K562 (cell line): ENCODE results near the gene OR52E6. TPM values are rescaled to one million over a fixed set of nuclear protein-coding genes. Genes with fewer than 3 reads are reported as not detected.

Source experiments
- ATAC-seq: fragments of 200-7000 bp; cut with Tn5 transposase; 3 replicates; pipeline ENCODE4 v1.9.1; 2020; ENCODE audit warnings: moderate library complexity
- BruUV-seq: library from RNA; stranded (reverse); fragments of 400-500 nt; replicated peaks from 2 replicates; lab custom pipeline; 2021; lab: Mats Ljungman, UMichigan
- CTCF ChIA-PET: fragments of 300-600 bp; formaldehyde crosslinking; extraction: SDS; loops from one replicate; lab custom pipeline; 2021; ENCODE audit warnings: low intra/inter-chr PET ratio; lab: Yijun Ruan, JAX
- POLR2A ChIA-PET: fragments of 300-600, 350-650 bp; sonication (Branson Sonifier 250); formaldehyde crosslinking; extraction: SDS; loops from one replicate; lab custom pipeline; 2021; ENCODE audit warnings: antibody characterized with exemption, inconsistent platforms; lab: Yijun Ruan, JAX
- DNase-seq, 4 experiments: peaks; one replicate each; pipeline versions ENCODE4 v3.0.0 to v3.0.0-alpha.2; 2011 to 2018; ENCODE audit warnings: low spot score in 3 of 4, mixed read lengths in 3 of 4; ENCODE audit errors: extremely low read depth in 1 of 4
- FAIRE-seq: peaks from 2 replicates; lab custom pipeline; 2011; peaks lifted over from hg19 to GRCh38; lab: Jason Lieb, UNC
- H2AFZ ChIP-seq: 2 replicates; pipeline ENCODE4 v1.6.0; 2011; ENCODE audit warnings: low read depth, low read length, control low read depth, inconsistent platforms
- H3K27ac ChIP-seq: fragments of 200-600 bp; 3 replicates; pipeline ENCODE4 v1.8.0; 2011; ENCODE audit warnings: low read depth, mild to moderate bottlenecking, control low read depth, inconsistent platforms, low read length, moderate library complexity, mixed read lengths; ENCODE audit errors: extremely low read depth
- H3K27me3 ChIP-seq, 2 experiments: fragments of 300-600 bp in 1 of 2; 2 replicates in 1 of 2; 3 replicates in 1 of 2; pipeline versions ENCODE4 v1.6.0 to v1.8.0; 2011; ENCODE audit warnings: inconsistent platforms in 2 of 2, low read length in 2 of 2, mild to moderate bottlenecking in 1 of 2, mixed read lengths in 1 of 2, moderate library complexity in 1 of 2; ENCODE audit not compliant: control insufficient read depth in 2 of 2, insufficient read depth in 2 of 2
- H3K36me3 ChIP-seq: fragments of 300-600 bp; 3 replicates; pipeline ENCODE4 v1.8.0; 2011; ENCODE audit warnings: mild to moderate bottlenecking, low read length, inconsistent platforms; ENCODE audit not compliant: control insufficient read depth, insufficient read depth
- H3K4me1 ChIP-seq, 2 experiments: fragments of 200-600 bp in 1 of 2; replicated peaks in 1 of 2; 2 replicates in 1 of 2; 3 replicates in 1 of 2; pipeline versions ENCODE4 v1.5.1 to v1.8.0; 2011; ENCODE audit warnings: inconsistent platforms in 2 of 2, low read length in 2 of 2, mild to moderate bottlenecking in 1 of 2, mixed read lengths in 1 of 2, moderate library complexity in 1 of 2; ENCODE audit not compliant: control insufficient read depth in 2 of 2, insufficient read depth in 2 of 2
- H3K4me2 ChIP-seq: 2 replicates; pipeline ENCODE4 v1.6.1; 2011; ENCODE audit warnings: low read length, control low read depth, inconsistent platforms, mixed read lengths; ENCODE audit not compliant: insufficient read depth
- H3K4me3 ChIP-seq: fragments of 200-600 bp; sonication (generic), shearing (Covaris generic); 2 replicates; pipeline ENCODE4 v1.5.1; 2016; ENCODE audit warnings: control low read depth, inconsistent platforms
- H3K79me2 ChIP-seq: fragments of 200-600 bp; 3 replicates; pipeline ENCODE4 v1.8.0; 2011; ENCODE audit warnings: low read length, inconsistent platforms; ENCODE audit not compliant: control insufficient read depth, insufficient read depth
- H3K9ac ChIP-seq, 2 experiments: 2 replicates each; pipeline versions ENCODE4 v1.6.0 to v1.6.1; 2011; ENCODE audit warnings: low read depth in 2 of 2, low read length in 2 of 2, control low read depth in 1 of 2, inconsistent platforms in 1 of 2, mild to moderate bottlenecking in 1 of 2, mixed read lengths in 1 of 2; ENCODE audit not compliant: insufficient read depth in 1 of 2
- H3K9me1 ChIP-seq: one replicate; pipeline ENCODE4 v1.6.0; 2011; ENCODE audit warnings: inconsistent platforms, mild to moderate bottlenecking, low read length, moderate library complexity; ENCODE audit not compliant: control insufficient read depth, insufficient read depth
- H3K9me3 ChIP-seq: replicated peaks from 2 replicates; pipeline ENCODE4 v1.5.1; 2011; ENCODE audit warnings: low read depth, low read length, inconsistent platforms; ENCODE audit not compliant: control insufficient read depth, insufficient read depth
- H4K20me1 ChIP-seq: replicated peaks from 2 replicates; pipeline ENCODE4 v1.6.1; 2011; ENCODE audit warnings: low read length, inconsistent platforms, mixed read lengths; ENCODE audit not compliant: control insufficient read depth, insufficient read depth
- BMI1 ChIP-seq: fragments of 150-350 bp; IDR thresholded peaks from 2 replicates; pipeline ENCODE4 v1.6.1; 2014; ENCODE audit warnings: low read length
- E2F5 ChIP-seq: sonication (generic); formaldehyde crosslinking; IDR thresholded peaks from 2 replicates; pipeline ENCODE4 v1.8.0; 2022; ENCODE audit warnings: mild to moderate bottlenecking, missing genetic modification reagents
- ETS2 ChIP-seq: IDR thresholded peaks from 2 replicates; pipeline ENCODE4 v1.6.1; 2016; ENCODE audit warnings: borderline replicate concordance, missing genetic modification characterization, mild to moderate bottlenecking, moderate library complexity, missing compliant biosample characterization; ENCODE audit not compliant: poor library complexity, severe bottlenecking
- FOSL1 ChIP-seq: fragments of 200-800 bp; sonication (Bioruptor generic); conservative IDR thresholded peaks from 2 replicates; pipeline ENCODE4 v1.6.1; 2016; ENCODE audit warnings: missing genetic modification characterization, missing compliant biosample characterization
- HMG20B ChIP-seq: fragments of 250-450 bp; sonication (Bioruptor Pico); IDR thresholded peaks from 2 replicates; pipeline ENCODE4 v1.5.0; 2021; ENCODE audit warnings: mild to moderate bottlenecking
- KAT7 ChIP-seq: sonication (generic); formaldehyde crosslinking; IDR thresholded peaks from 2 replicates; pipeline ENCODE4 v1.8.0; 2022; ENCODE audit warnings: missing genetic modification reagents, mild to moderate bottlenecking, borderline replicate concordance
- NKRF ChIP-seq: fragments of 450-650 bp; IDR thresholded peaks from 2 replicates; pipeline ENCODE4 v1.6.1; 2016; ENCODE audit warnings: borderline replicate concordance
- PML ChIP-seq: IDR thresholded peaks from 2 replicates; pipeline ENCODE4 v1.6.1; 2012; ENCODE audit warnings: low read length, inconsistent platforms
- SAP30 ChIP-seq: fragments of 200-600 bp; sonication (generic); IDR thresholded peaks from 2 replicates; pipeline ENCODE4 v1.6.1; 2012; ENCODE audit warnings: borderline replicate concordance, low read depth, mild to moderate bottlenecking, moderate library complexity, low read length, control low read depth, inconsistent platforms; ENCODE audit not compliant: insufficient read depth, poor library complexity, severe bottlenecking
- ZNF584 ChIP-seq: fragments of 200-800 bp; sonication (Bioruptor generic); IDR thresholded peaks from 2 replicates; pipeline ENCODE4 v1.6.1; 2016; ENCODE audit warnings: low read depth, mild to moderate bottlenecking, missing genetic modification characterization, missing compliant biosample characterization
- ZNF79 ChIP-seq: fragments of 250-450 bp; sonication (Bioruptor Pico); IDR thresholded peaks from 2 replicates; pipeline ENCODE4 v1.4.0; 2020; ENCODE audit warnings: low read depth, mild to moderate bottlenecking, moderate library complexity
- WGBS: fragments of 100-300 bp; shearing (Covaris generic); methylation state at CpG from one replicate; pipeline ENCODE4 v1.1.6; 2016; ENCODE audit warnings: low coverage, mixed read lengths; ENCODE audit not compliant: insufficient coverage; ENCODE audit errors: missing lambda C conversion rate; 5-methylcytosine and 5-hydroxymethylcytosine counted together
- in situ Hi-C: fragments of 300-500 bp; cut with MboI; formaldehyde crosslinking; loops from 4 replicates; pipeline ENCODE4 v1.15.0; 2018; ENCODE audit warnings: inconsistent platforms, mixed read lengths
- intact Hi-C: fragments of 100-400 bp; cut with micrococcal nuclease; formaldehyde crosslinking; loops from 2 replicates; pipeline ENCODE4 v1.14.2; 2022
- polyA plus RNA-seq, 8 experiments: library from polyadenylated mRNA; depleted of rRNA in 4 of 8; stranded (reverse) in 5 of 8; unstranded in 3 of 8; fragments of >200 nt; fragmentation: Nextera tagmentation in 2 of 8; fragmentation: Illumina TruSeq in 1 of 8; extraction: Ambion mirVana in 2 of 8; extraction: Trizol in 1 of 8; gene quantifications; 2 replicates each; pipeline versions ENCODE4 v1.2.1 to v1.2.3, GENCODE V29; 2011 to 2014; ENCODE audit warnings: inconsistent platforms in 1 of 8, missing spikeins in 1 of 8
- total RNA-seq, 7 experiments: library from RNA; depleted of rRNA in 6 of 7; stranded (reverse); fragments of >200 nt in 6 of 7; fragmentation: Illumina TruSeq in 2 of 7; extraction: Trizol in 2 of 7; gene quantifications; 2 replicates each; pipeline versions ENCODE4 v1.2.1 to v1.2.3, GENCODE V29; 2011 to 2021; ENCODE audit warnings: low replicate concordance in 1 of 7

OR52E6 gene
- total and polyA plus RNA-seq, 9 of the 15 experiments (the other 6 are each of a cell fraction or from before 2014, with no cell fraction given): not detected

- H3K4me1 ChIP-seq: no peaks in the 10 kb centered on the region
- no peaks in the 10 kb centered on the region for H3K9me3 ChIP-seq
- BruUV-seq: no TSS peak
- FAIRE-seq: no peak
- ATAC-seq: no peak
- intact Hi-C loops: no loop called here
- H4K20me1 ChIP-seq: no peaks in the 10 kb centered on the region
- no peak within 1 kb of the TSS for H3K4me3 ChIP-seq
- no peaks in the 10 kb centered on the region for H3K27me3 ChIP-seq
- DNase-seq: no peak
- POLR2A ChIA-PET: no interaction called here
- no peak within 1 kb of the TSS for H3K4me2 ChIP-seq
- no peak within 1 kb of the TSS for H2AFZ ChIP-seq
- no peak for TF ChIP-seq ZNF584 (CRISPR knock-in tag)
- no peak for TF ChIP-seq SAP30
- no peak for TF ChIP-seq E2F5 (CRISPR knock-in tag)
- no peak for TF ChIP-seq FOSL1 (tag)
- no peak for TF ChIP-seq HMG20B (CRISPR knock-in tag)
- no peak for TF ChIP-seq ETS2 (tag)
- no peak for TF ChIP-seq ZNF79 (CRISPR knock-in tag)
- no peak for TF ChIP-seq NKRF
- TF ChIP-seq PML: no peak
- no peak for TF ChIP-seq BMI1
- no peak for TF ChIP-seq KAT7 (CRISPR knock-in tag)
- H3K9me1 ChIP-seq: no peaks in the 10 kb centered on the region
- no peak within 1 kb of the TSS for H3K27ac ChIP-seq
- CTCF ChIA-PET: no interaction called here
- no peaks in the 10 kb centered on the region for H3K36me3 ChIP-seq
- no peak within 1 kb of the TSS for H3K9ac ChIP-seq
- 2% methylated on average over 3 of the region's 3 CpGs for WGBS
- in situ Hi-C loops: no loop called here
- no peaks in the 10 kb centered on the region for H3K79me2 ChIP-seq
These were observed 50.5 kb downstream of the OR52E6 start, which contains the start of gene OR52N1 for GRCh38 chr11:5791165-5791564. OR52N1 (minus strand) TSS chr11:5791265; CDS start chr11:5788816, 2,449 bp downstream.

Other genes with a start within 250 kb of the OR52E6 start
Only the 7 nearest of the 17 such genes appear.
- not detected in 2 replicates for gene OR52N4, start 87.7 kb downstream of the OR52E6 start, total RNA-seq (2014; rRNA removed)
- not detected in 2 replicates for gene OR52N4, start 87.7 kb downstream of the OR52E6 start, total RNA-seq (2014; rRNA removed; fragmentation: Illumina TruSeq; extraction: Trizol)
- gene OR52N4, start 87.7 kb downstream of the OR52E6 start, total RNA-seq (2015; rRNA removed; fragmentation: Illumina TruSeq; extraction: Trizol): not detected in 2 replicates
- gene OR52N4, start 87.7 kb downstream of the OR52E6 start, total RNA-seq (2021): not detected in 2 replicates
- not detected in 2 replicates for gene OR52N4, start 87.7 kb downstream of the OR52E6 start, polyA plus RNA-seq (2011; rRNA removed)
- gene OR52N4, start 87.7 kb downstream of the OR52E6 start, polyA plus RNA-seq (2014; fragmentation: Illumina TruSeq; extraction: Trizol): not detected in 2 replicates
- gene OR52N4, start 87.7 kb downstream of the OR52E6 start, polyA plus RNA-seq (2014; fragmentation: Nextera tagmentation; extraction: Ambion mirVana): not detected
- not detected in 2 replicates for gene OR52N4, start 87.7 kb downstream of the OR52E6 start, polyA plus RNA-seq (2014; rRNA removed)
- gene OR52N5, start 58.5 kb downstream of the OR52E6 start, total RNA-seq (2014; rRNA removed): 0.04 TPM in 1 of 2 replicates, not detected in the other
- gene OR52N5, start 58.5 kb downstream of the OR52E6 start, total RNA-seq (2014; rRNA removed; fragmentation: Illumina TruSeq; extraction: Trizol): not detected in 2 replicates
- not detected in 2 replicates for gene OR52N5, start 58.5 kb downstream of the OR52E6 start, total RNA-seq (2015; rRNA removed; fragmentation: Illumina TruSeq; extraction: Trizol)
- gene OR52N5, start 58.5 kb downstream of the OR52E6 start, total RNA-seq (2021): not detected in 2 replicates
- not detected in 2 replicates for gene OR52N5, start 58.5 kb downstream of the OR52E6 start, polyA plus RNA-seq (2011; rRNA removed)
- not detected in 2 replicates for gene OR52N5, start 58.5 kb downstream of the OR52E6 start, polyA plus RNA-seq (2014; fragmentation: Illumina TruSeq; extraction: Trizol)
- not detected for gene OR52N5, start 58.5 kb downstream of the OR52E6 start, polyA plus RNA-seq (2014; fragmentation: Nextera tagmentation; extraction: Ambion mirVana)
- gene OR52N5, start 58.5 kb downstream of the OR52E6 start, polyA plus RNA-seq (2014; rRNA removed): not detected in 2 replicates
- gene OR52N1, start 50.6 kb downstream of the OR52E6 start, total RNA-seq (2014; rRNA removed): not detected in 2 replicates
- gene OR52N1, start 50.6 kb downstream of the OR52E6 start, total RNA-seq (2014; rRNA removed; fragmentation: Illumina TruSeq; extraction: Trizol): not detected in 2 replicates
- gene OR52N1, start 50.6 kb downstream of the OR52E6 start, total RNA-seq (2015; rRNA removed; fragmentation: Illumina TruSeq; extraction: Trizol): not detected in 2 replicates
- not detected in 2 replicates for gene OR52N1, start 50.6 kb downstream of the OR52E6 start, total RNA-seq (2021)
- gene OR52N1, start 50.6 kb downstream of the OR52E6 start, polyA plus RNA-seq (2011; rRNA removed): not detected in 2 replicates
- not detected in 2 replicates for gene OR52N1, start 50.6 kb downstream of the OR52E6 start, polyA plus RNA-seq (2014; fragmentation: Illumina TruSeq; extraction: Trizol)
- gene OR52N1, start 50.6 kb downstream of the OR52E6 start, polyA plus RNA-seq (2014; fragmentation: Nextera tagmentation; extraction: Ambion mirVana): not detected
- not detected in 2 replicates for gene OR52N1, start 50.6 kb downstream of the OR52E6 start, polyA plus RNA-seq (2014; rRNA removed)
- gene OR52N2, start 33.0 kb downstream of the OR52E6 start, total RNA-seq (2014; rRNA removed): not detected in 2 replicates
- not detected in 2 replicates for gene OR52N2, start 33.0 kb downstream of the OR52E6 start, total RNA-seq (2014; rRNA removed; fragmentation: Illumina TruSeq; extraction: Trizol)
- gene OR52N2, start 33.0 kb downstream of the OR52E6 start, total RNA-seq (2015; rRNA removed; fragmentation: Illumina TruSeq; extraction: Trizol): not detected in 2 replicates
- gene OR52N2, start 33.0 kb downstream of the OR52E6 start, total RNA-seq (2021): not detected in 2 replicates
- gene OR52N2, start 33.0 kb downstream of the OR52E6 start, polyA plus RNA-seq (2011; rRNA removed): not detected in 2 replicates
- not detected in 2 replicates for gene OR52N2, start 33.0 kb downstream of the OR52E6 start, polyA plus RNA-seq (2014; fragmentation: Illumina TruSeq; extraction: Trizol)
- not detected for gene OR52N2, start 33.0 kb downstream of the OR52E6 start, polyA plus RNA-seq (2014; fragmentation: Nextera tagmentation; extraction: Ambion mirVana)
- gene OR52N2, start 33.0 kb downstream of the OR52E6 start, polyA plus RNA-seq (2014; rRNA removed): not detected in 2 replicates
- gene OR52E8, start 15.8 kb upstream of the OR52E6 start, total RNA-seq (2014; rRNA removed): not detected in 2 replicates
- not detected in 2 replicates for gene OR52E8, start 15.8 kb upstream of the OR52E6 start, total RNA-seq (2014; rRNA removed; fragmentation: Illumina TruSeq; extraction: Trizol)
- gene OR52E8, start 15.8 kb upstream of the OR52E6 start, total RNA-seq (2015; rRNA removed; fragmentation: Illumina TruSeq; extraction: Trizol): not detected in 2 replicates
- gene OR52E8, start 15.8 kb upstream of the OR52E6 start, total RNA-seq (2021): not detected in 2 replicates
- gene OR52E8, start 15.8 kb upstream of the OR52E6 start, polyA plus RNA-seq (2011; rRNA removed): not detected in 2 replicates
- not detected in 2 replicates for gene OR52E8, start 15.8 kb upstream of the OR52E6 start, polyA plus RNA-seq (2014; fragmentation: Illumina TruSeq; extraction: Trizol)
- gene OR52E8, start 15.8 kb upstream of the OR52E6 start, polyA plus RNA-seq (2014; fragmentation: Nextera tagmentation; extraction: Ambion mirVana): not detected
- not detected in 2 replicates for gene OR52E8, start 15.8 kb upstream of the OR52E6 start, polyA plus RNA-seq (2014; rRNA removed)
- gene OR52E4, start 38.7 kb upstream of the OR52E6 start, total RNA-seq (2014; rRNA removed): not detected in 2 replicates
- not detected in 2 replicates for gene OR52E4, start 38.7 kb upstream of the OR52E6 start, total RNA-seq (2014; rRNA removed; fragmentation: Illumina TruSeq; extraction: Trizol)
- gene OR52E4, start 38.7 kb upstream of the OR52E6 start, total RNA-seq (2015; rRNA removed; fragmentation: Illumina TruSeq; extraction: Trizol): not detected in 2 replicates
- not detected in 2 replicates for gene OR52E4, start 38.7 kb upstream of the OR52E6 start, total RNA-seq (2021)
- not detected in 2 replicates for gene OR52E4, start 38.7 kb upstream of the OR52E6 start, polyA plus RNA-seq (2011; rRNA removed)
- gene OR52E4, start 38.7 kb upstream of the OR52E6 start, polyA plus RNA-seq (2014; fragmentation: Illumina TruSeq; extraction: Trizol): not detected in 2 replicates
- gene OR52E4, start 38.7 kb upstream of the OR52E6 start, polyA plus RNA-seq (2014; fragmentation: Nextera tagmentation; extraction: Ambion mirVana): not detected
- not detected in 2 replicates for gene OR52E4, start 38.7 kb upstream of the OR52E6 start, polyA plus RNA-seq (2014; rRNA removed)
- not detected in 2 replicates for gene OR52E5, start 51.3 kb upstream of the OR52E6 start, total RNA-seq (2014; rRNA removed)
- not detected in 2 replicates for gene OR52E5, start 51.3 kb upstream of the OR52E6 start, total RNA-seq (2014; rRNA removed; fragmentation: Illumina TruSeq; extraction: Trizol)
- gene OR52E5, start 51.3 kb upstream of the OR52E6 start, total RNA-seq (2015; rRNA removed; fragmentation: Illumina TruSeq; extraction: Trizol): not detected in 2 replicates
- not detected in 2 replicates for gene OR52E5, start 51.3 kb upstream of the OR52E6 start, total RNA-seq (2021)
- gene OR52E5, start 51.3 kb upstream of the OR52E6 start, polyA plus RNA-seq (2011; rRNA removed): not detected in 2 replicates
- gene OR52E5, start 51.3 kb upstream of the OR52E6 start, polyA plus RNA-seq (2014; fragmentation: Illumina TruSeq; extraction: Trizol): not detected in 2 replicates
- not detected for gene OR52E5, start 51.3 kb upstream of the OR52E6 start, polyA plus RNA-seq (2014; fragmentation: Nextera tagmentation; extraction: Ambion mirVana)
- not detected in 2 replicates for gene OR52E5, start 51.3 kb upstream of the OR52E6 start, polyA plus RNA-seq (2014; rRNA removed)